ENCODE results near the gene STRN4.
"Not testable (repeated sequence)": the region's sequence is repeated elsewhere in the genome, so short reads cannot be mapped to it uniquely, and the experiment has no call there.

STRN4 gene

DNA sequence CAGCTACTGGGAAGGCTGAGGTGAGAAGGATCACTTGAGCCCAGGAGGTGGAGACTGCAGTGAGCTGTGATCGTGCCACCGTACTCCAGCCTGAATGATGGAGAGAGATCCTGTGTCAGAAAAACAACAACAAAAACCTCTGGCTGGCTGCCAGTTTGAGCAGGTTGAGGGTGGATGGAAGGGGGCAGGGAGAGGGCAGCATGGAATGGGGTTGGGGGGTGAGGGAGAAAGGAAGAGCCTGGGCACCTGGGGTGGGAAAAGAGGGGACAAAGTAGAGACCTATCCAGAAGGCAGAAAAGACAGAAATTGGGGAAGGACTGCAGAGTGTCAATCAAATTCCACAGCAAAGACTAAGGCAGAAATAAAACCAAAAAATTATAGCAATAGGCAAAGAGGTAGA is 37.4 kb upstream of the STRN4 start:
- Histone ChIP-seq H3K36me3 (ENCODE audit: insufficient read depth, insufficient read length, low read length) (peaks cover 65% of the 10 kb centered on the region), H3K27me3 (ENCODE audit: insufficient read depth, insufficient read length) (no peaks in the 10 kb centered on the region), H3K4me3 (ENCODE audit: insufficient read length, low read depth) (no peak overlapping the region), H3K9me3 (ENCODE audit: insufficient read depth, low read length) (no peaks in the 10 kb centered on the region), H3K4me1 (ENCODE audit: insufficient read depth, insufficient read length) (peaks cover 16% of the 10 kb centered on the region), H3K9ac (ENCODE audit: insufficient read length, low read depth) (peak overlapping the region; percentile 61)
- no peak for DNase-seq (ENCODE audit: low read depth, low spot score)
- no peak for TF ChIP-seq SUZ12 (IDR thresholded peaks at IDR 0.05; ENCODE audit: extremely low read depth, insufficient read depth, insufficient read length)

DNA sequence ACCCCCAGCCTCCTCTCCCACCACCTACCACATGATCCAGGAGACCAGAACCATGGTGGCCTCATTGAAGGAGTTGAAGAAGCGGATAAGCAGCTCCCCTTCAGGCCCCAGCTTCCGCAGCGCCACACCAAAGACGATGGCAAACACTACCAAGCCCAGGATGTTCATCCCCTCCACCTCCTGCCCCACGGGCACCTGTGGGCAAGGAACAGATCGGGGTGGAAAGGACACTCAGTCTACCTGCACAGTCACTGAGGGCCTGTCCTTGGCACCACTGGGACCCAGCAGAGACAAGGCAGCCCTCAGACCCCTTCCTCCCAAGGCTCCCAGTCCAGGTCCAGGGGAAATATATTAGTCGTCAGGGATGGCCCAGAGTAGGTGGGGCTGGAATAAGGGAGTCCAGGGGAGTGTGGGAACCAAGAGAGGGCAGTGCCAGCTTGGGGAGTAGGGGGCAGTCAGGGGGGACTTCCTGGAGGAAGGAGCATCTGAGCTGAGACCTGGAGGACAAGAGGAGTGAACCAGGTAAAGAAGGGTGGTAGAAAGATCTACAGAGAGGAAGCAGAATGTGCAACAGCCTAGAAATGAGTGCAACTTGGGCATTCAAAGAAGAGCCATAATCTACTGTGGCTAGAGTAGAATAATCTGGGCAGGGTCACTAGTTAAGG is 36.2 kb upstream of the STRN4 start:
- H3K36me3 ChIP-seq (ENCODE audit: insufficient read depth, insufficient read length, low read length): peaks cover 75% of the 10 kb centered on the region
- peaks cover 16% of the 10 kb centered on the region for H3K4me1 ChIP-seq (ENCODE audit: insufficient read depth, insufficient read length)
- no peaks in the 10 kb centered on the region for H3K9me3 ChIP-seq (ENCODE audit: insufficient read depth, low read length)
- no peak overlapping the region for H3K4me3 ChIP-seq (ENCODE audit: insufficient read length, low read depth)
- H3K27me3 ChIP-seq (ENCODE audit: insufficient read depth, insufficient read length): no peaks in the 10 kb centered on the region
- no peak for TF ChIP-seq ZNF274 (IDR thresholded peaks at IDR 0.05; ENCODE audit: low read depth, low read length)
- no peak for TF ChIP-seq YY1 (IDR thresholded peaks at IDR 0.05; ENCODE audit: insufficient read depth, insufficient read length)
- no peak for TF ChIP-seq SUZ12 (IDR thresholded peaks at IDR 0.05; ENCODE audit: extremely low read depth, insufficient read depth, insufficient read length)
- no peak overlapping the region for H3K9ac ChIP-seq (ENCODE audit: insufficient read length, low read depth)
- DNase-seq (ENCODE audit: low read depth, low spot score): no peak

- not testable (repeated sequence) for DNase-seq (ENCODE audit: low read depth, low spot score); H3K9me3 ChIP-seq (ENCODE audit: insufficient read depth, low read length); H3K4me1 ChIP-seq (ENCODE audit: insufficient read depth, insufficient read length); H3K27me3 ChIP-seq (ENCODE audit: insufficient read depth, insufficient read length); H3K4me3 ChIP-seq (ENCODE audit: insufficient read length, low read depth); H3K9ac ChIP-seq (ENCODE audit: insufficient read length, low read depth)
- peaks cover 77% of the 10 kb centered on the region for H3K36me3 ChIP-seq (ENCODE audit: insufficient read depth, insufficient read length, low read length)
Observed at GRCh38 chr19:46777956-46778645, 31.9 kb upstream of the STRN4 start.

- no peak overlapping the region for H3K9ac ChIP-seq (ENCODE audit: insufficient read length, low read depth)
- H3K4me1 ChIP-seq (ENCODE audit: insufficient read depth, insufficient read length): peaks cover 2% of the 10 kb centered on the region
- TF ChIP-seq YY1 (IDR thresholded peaks at IDR 0.05; ENCODE audit: insufficient read depth, insufficient read length) (no peak), SUZ12 (IDR thresholded peaks at IDR 0.05; ENCODE audit: extremely low read depth, insufficient read depth, insufficient read length) (no peak), ZNF274 (IDR thresholded peaks at IDR 0.05; ENCODE audit: low read depth, low read length) (no peak)
- no peak overlapping the region for H3K4me3 ChIP-seq (ENCODE audit: insufficient read length, low read depth)
- no peaks in the 10 kb centered on the region for H3K27me3 ChIP-seq (ENCODE audit: insufficient read depth, insufficient read length)
- H3K9me3 ChIP-seq (ENCODE audit: insufficient read depth, low read length): no peaks in the 10 kb centered on the region
- peaks cover 68% of the 10 kb centered on the region for H3K36me3 ChIP-seq (ENCODE audit: insufficient read depth, insufficient read length, low read length)
- DNase-seq (ENCODE audit: low read depth, low spot score): no peak
Observed at GRCh38 chr19:46776927-46777911, 31.0 kb upstream of the STRN4 start.

GRCh38 chr19:46775642-46776258 is 29.5 kb upstream of the STRN4 start:
- DNase-seq (ENCODE audit: low read depth, low spot score): no peak
- H3K4me3 ChIP-seq (ENCODE audit: insufficient read length, low read depth): no peak overlapping the region
- H3K27me3 ChIP-seq (ENCODE audit: insufficient read depth, insufficient read length): no peaks in the 10 kb centered on the region
- TF ChIP-seq ZNF274 (IDR thresholded peaks at IDR 0.05; ENCODE audit: low read depth, low read length) (no peak), SUZ12 (IDR thresholded peaks at IDR 0.05; ENCODE audit: extremely low read depth, insufficient read depth, insufficient read length) (no peak), YY1 (IDR thresholded peaks at IDR 0.05; ENCODE audit: insufficient read depth, insufficient read length) (no peak)
- H3K36me3 ChIP-seq (ENCODE audit: insufficient read depth, insufficient read length, low read length): peaks cover 57% of the 10 kb centered on the region
- peaks cover 2% of the 10 kb centered on the region for H3K4me1 ChIP-seq (ENCODE audit: insufficient read depth, insufficient read length)
- H3K9ac ChIP-seq (ENCODE audit: insufficient read length, low read depth): no peak overlapping the region
- no peaks in the 10 kb centered on the region for H3K9me3 ChIP-seq (ENCODE audit: insufficient read depth, low read length)

DNA sequence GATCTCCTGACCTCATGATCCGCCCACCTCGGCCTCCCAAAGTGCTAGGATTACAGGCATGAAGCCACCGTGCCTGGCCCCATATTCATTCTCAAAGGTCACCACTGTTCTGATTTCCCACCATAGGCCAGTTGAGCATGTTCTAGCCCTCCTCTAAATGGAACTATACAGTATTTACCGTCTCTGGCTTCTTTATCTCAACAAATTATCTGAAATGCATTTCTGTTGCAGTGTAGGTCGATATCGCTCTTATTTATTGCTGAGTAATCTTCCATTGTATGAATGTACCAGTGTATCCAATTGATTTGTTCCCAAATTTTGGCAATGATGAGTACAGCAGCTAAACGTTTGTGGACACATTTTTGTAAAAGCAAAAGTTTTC is 26.8 kb upstream of the STRN4 start:
- Histone ChIP-seq H3K27me3 (ENCODE audit: insufficient read depth, insufficient read length) (no peaks in the 10 kb centered on the region), H3K9ac (ENCODE audit: insufficient read length, low read depth) (no peak overlapping the region), H3K36me3 (ENCODE audit: insufficient read depth, insufficient read length, low read length) (peaks cover 35% of the 10 kb centered on the region), H3K4me3 (ENCODE audit: insufficient read length, low read depth) (no peak overlapping the region), H3K9me3 (ENCODE audit: insufficient read depth, low read length) (no peaks in the 10 kb centered on the region), H3K4me1 (ENCODE audit: insufficient read depth, insufficient read length) (no peaks in the 10 kb centered on the region)
- DNase-seq (ENCODE audit: low read depth, low spot score): no peak
- TF ChIP-seq ZNF274 (IDR thresholded peaks at IDR 0.05; ENCODE audit: low read depth, low read length) (no peak), SUZ12 (IDR thresholded peaks at IDR 0.05; ENCODE audit: extremely low read depth, insufficient read depth, insufficient read length) (no peak), YY1 (IDR thresholded peaks at IDR 0.05; ENCODE audit: insufficient read depth, insufficient read length) (no peak)
